OCI-LY7 (cell line): Measurements from ENCODE around the gene CST4.

ENCODE experiments used
- EZH2phosphoT487 ChIP-seq: fragments of 200-600 bp; sonication (generic); IDR thresholded peaks from 2 replicates; pipeline ENCODE4 v1.6.1; 2018; ENCODE audit warnings: low read depth, borderline replicate concordance, mild to moderate bottlenecking, mixed run types, antibody characterized with exemption, low read length, moderate library complexity, mixed read lengths
- TF ChIP-seq, protein P1 (sequence below): fragments of 200-600 bp; sonication (generic); conservative IDR thresholded peaks from 2 replicates; pipeline ENCODE4 v1.5.1; 2014; ENCODE audit warnings: mild to moderate bottlenecking, antibody characterized with exemption, low read length, moderate library complexity, mixed read lengths

DNA sequence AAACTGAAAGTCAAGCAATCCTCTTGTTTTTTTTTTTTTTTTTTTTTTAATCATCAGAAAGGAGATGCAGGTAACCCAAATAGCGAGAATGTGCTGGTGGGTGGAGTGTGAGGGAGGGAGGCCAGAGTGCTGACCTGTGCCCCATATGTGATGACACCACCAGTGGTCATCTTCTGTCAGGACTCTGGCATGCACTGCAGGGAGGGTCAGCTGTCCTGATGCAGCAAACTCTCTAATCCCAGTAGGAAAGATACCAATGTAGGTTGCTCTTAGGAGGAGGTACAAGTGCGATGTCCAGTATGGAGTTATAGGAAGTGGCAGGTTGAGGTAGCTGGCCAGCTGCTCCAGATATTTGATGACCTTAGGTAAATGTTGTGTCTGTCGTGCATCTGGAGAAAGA is 2.8 kb upstream of the CST4 start:
- TF ChIP-seq, protein P1, sequence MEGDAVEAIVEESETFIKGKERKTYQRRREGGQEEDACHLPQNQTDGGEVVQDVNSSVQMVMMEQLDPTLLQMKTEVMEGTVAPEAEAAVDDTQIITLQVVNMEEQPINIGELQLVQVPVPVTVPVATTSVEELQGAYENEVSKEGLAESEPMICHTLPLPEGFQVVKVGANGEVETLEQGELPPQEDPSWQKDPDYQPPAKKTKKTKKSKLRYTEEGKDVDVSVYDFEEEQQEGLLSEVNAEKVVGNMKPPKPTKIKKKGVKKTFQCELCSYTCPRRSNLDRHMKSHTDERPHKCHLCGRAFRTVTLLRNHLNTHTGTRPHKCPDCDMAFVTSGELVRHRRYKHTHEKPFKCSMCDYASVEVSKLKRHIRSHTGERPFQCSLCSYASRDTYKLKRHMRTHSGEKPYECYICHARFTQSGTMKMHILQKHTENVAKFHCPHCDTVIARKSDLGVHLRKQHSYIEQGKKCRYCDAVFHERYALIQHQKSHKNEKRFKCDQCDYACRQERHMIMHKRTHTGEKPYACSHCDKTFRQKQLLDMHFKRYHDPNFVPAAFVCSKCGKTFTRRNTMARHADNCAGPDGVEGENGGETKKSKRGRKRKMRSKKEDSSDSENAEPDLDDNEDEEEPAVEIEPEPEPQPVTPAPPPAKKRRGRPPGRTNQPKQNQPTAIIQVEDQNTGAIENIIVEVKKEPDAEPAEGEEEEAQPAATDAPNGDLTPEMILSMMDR = no peak
- no peak for TF ChIP-seq EZH2phosphoT487
